DND-41 (cell line): ENCODE measurements around the gene TAF10.

Experiments
- EZH2 ChIP-seq: IDR thresholded peaks from 3 replicates; pipeline ENCODE4 v1.6.1; 2012; ENCODE audit warnings: borderline replicate concordance, low read depth, mild to moderate bottlenecking, moderate library complexity, low read length, inconsistent platforms; ENCODE audit not compliant: severe bottlenecking
- TF ChIP-seq, protein P1 (sequence below): IDR thresholded peaks from 2 replicates; pipeline ENCODE4 v1.5.1; 2012; ENCODE audit warnings: borderline replicate concordance, low read length, moderate library complexity, mild to moderate bottlenecking; ENCODE audit not compliant: poor library complexity, severe bottlenecking; ENCODE audit errors: extremely low read depth

DNA sequence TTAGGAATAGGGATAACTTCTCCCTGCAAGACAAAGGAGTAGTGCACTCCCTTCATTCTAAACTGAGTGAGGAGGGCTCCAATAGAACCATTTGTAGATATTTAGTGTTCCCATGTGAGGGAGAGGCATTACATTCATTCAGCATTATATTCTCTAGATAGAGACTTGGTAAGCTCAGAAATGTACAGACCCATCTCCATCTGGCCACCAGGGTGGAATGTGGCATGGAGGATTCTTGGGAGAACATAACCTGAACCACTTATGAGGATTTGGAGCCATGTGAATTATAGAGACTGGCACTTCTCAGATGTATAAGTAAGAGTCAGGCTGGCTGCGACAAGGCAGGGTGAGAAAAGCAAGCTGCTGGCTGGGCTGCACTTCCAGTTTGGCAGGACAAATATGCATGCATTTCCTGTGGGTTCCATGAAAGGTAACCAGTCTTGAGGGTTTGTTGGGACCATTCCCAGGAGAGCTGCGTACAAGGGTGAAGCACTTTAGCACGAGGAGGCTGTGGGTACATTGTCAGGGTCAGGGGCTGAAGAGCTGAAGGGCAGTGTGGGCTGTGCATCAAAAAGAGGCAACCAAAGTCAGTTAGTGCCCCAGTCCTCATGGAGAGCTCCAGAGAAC is 17.8 kb downstream of the TAF10 start:
- TF ChIP-seq EZH2: no peak
- TF ChIP-seq, protein P1, sequence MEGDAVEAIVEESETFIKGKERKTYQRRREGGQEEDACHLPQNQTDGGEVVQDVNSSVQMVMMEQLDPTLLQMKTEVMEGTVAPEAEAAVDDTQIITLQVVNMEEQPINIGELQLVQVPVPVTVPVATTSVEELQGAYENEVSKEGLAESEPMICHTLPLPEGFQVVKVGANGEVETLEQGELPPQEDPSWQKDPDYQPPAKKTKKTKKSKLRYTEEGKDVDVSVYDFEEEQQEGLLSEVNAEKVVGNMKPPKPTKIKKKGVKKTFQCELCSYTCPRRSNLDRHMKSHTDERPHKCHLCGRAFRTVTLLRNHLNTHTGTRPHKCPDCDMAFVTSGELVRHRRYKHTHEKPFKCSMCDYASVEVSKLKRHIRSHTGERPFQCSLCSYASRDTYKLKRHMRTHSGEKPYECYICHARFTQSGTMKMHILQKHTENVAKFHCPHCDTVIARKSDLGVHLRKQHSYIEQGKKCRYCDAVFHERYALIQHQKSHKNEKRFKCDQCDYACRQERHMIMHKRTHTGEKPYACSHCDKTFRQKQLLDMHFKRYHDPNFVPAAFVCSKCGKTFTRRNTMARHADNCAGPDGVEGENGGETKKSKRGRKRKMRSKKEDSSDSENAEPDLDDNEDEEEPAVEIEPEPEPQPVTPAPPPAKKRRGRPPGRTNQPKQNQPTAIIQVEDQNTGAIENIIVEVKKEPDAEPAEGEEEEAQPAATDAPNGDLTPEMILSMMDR: no peak
